ENCODE data around the gene CHST8. TPM values are rescaled to one million over a fixed set of nuclear protein-coding genes. Genes with fewer than 3 reads are reported as not detected.

CHST8 gene
- total and polyA plus RNA-seq, 7 experiments from 2014 or later = not detected

GRCh38 chr19:33622809-33623511 is 1.2 kb downstream of the CHST8 start:
- Histone ChIP-seq H3K9me3 (ENCODE audit: control insufficient read depth in 2 of 3, low read length in 3 of 3) (no peaks in the 10 kb centered on the region), H3K4me1 (ENCODE audit: control insufficient read depth in 2 of 2, insufficient read depth in 2 of 2, low read length in 2 of 2) (no peaks in the 10 kb centered on the region), H3K27ac (ENCODE audit: low read depth, low read length) (no peak overlapping the region), H3K27me3 (ENCODE audit: control insufficient read depth in 2 of 2, insufficient read depth in 2 of 2, low read length in 2 of 2) (no peaks in the 10 kb centered on the region), H3K36me3 (ENCODE audit: control insufficient read depth in 2 of 3, insufficient read depth in 3 of 3, low read length in 3 of 3) (no peaks in the 10 kb centered on the region), H3K4me3 (ENCODE audit: low read length) (no peak overlapping the region)
- Mint-ChIP-seq H3K4me3 (peak overlapping the region in 1 of 10 donors; percentile 54), H3K36me3 (no peaks in the 10 kb centered on the region), H3K27ac (no peak overlapping the region), H3K9me3 (peaks cover 0 to 3% (median 0%) of the 10 kb centered on the region in 11 donors), H3K27me3 (peaks cover 45 to 64% (median 55%) of the 10 kb centered on the region in 5 donors), H3K4me1 (peaks cover 0 to 3% (median 0%) of the 10 kb centered on the region in 7 donors)
- intact Hi-C loops (cut with micrococcal nuclease) = no loop called here
- DNase-seq (no peak), ATAC-seq (no peak)
- CTCF ChIA-PET = no interaction called here
- POLR2A ChIA-PET = no interaction called here

- Histone ChIP-seq H3K36me3 (ENCODE audit: control insufficient read depth in 2 of 3, insufficient read depth in 3 of 3, low read length in 3 of 3) (no peaks in the 10 kb centered on the region), H3K27me3 (ENCODE audit: control insufficient read depth in 2 of 2, insufficient read depth in 2 of 2, low read length in 2 of 2) (no peaks in the 10 kb centered on the region), H3K9me3 (ENCODE audit: control insufficient read depth in 2 of 3, low read length in 3 of 3) (no peaks in the 10 kb centered on the region), H3K27ac (ENCODE audit: low read depth, low read length) (no peak overlapping the region), H3K4me1 (ENCODE audit: control insufficient read depth in 2 of 2, insufficient read depth in 2 of 2, low read length in 2 of 2) (no peaks in the 10 kb centered on the region), H3K4me3 (ENCODE audit: low read length) (no peak overlapping the region)
- intact Hi-C loops (cut with micrococcal nuclease) = no loop called here
- Mint-ChIP-seq H3K4me3 (no peak overlapping the region), H3K36me3 (no peaks in the 10 kb centered on the region), H3K9me3 (peaks cover 0 to 3% (median 0%) of the 10 kb centered on the region in 11 donors), H3K27me3 (peaks cover 37 to 66% (median 52%) of the 10 kb centered on the region in 5 donors), H3K4me1 (peaks cover 0 to 3% (median 0%) of the 10 kb centered on the region in 7 donors), H3K27ac (no peak overlapping the region)
- ATAC-seq (no peak), DNase-seq (no peak)
- CTCF ChIA-PET = no interaction called here
- POLR2A ChIA-PET = no interaction called here
These were observed 2.8 kb downstream of the CHST8 start for GRCh38 chr19:33624586-33624985.

GRCh38 chr19:33627526-33627925 is 5.8 kb downstream of the CHST8 start:
- H3K27me3 Mint-ChIP-seq = peaks cover 23 to 55% (median 42%) of the 10 kb centered on the region in 5 donors
- H3K9me3 Mint-ChIP-seq = peaks cover 0 to 3% (median 0%) of the 10 kb centered on the region in 11 donors
- no peak for ATAC-seq
- peaks cover 0 to 3% (median 0%) of the 10 kb centered on the region in 7 donors for H3K4me1 Mint-ChIP-seq
- intact Hi-C loops (cut with micrococcal nuclease) = no loop called here
- H3K4me1 ChIP-seq (ENCODE audit: control insufficient read depth in 2 of 2, insufficient read depth in 2 of 2, low read length in 2 of 2) = no peaks in the 10 kb centered on the region
- no peak overlapping the region for H3K27ac ChIP-seq (ENCODE audit: low read depth, low read length)
- H3K4me3 Mint-ChIP-seq = no peak overlapping the region
- ChIA-PET CTCF (no interaction called here), POLR2A (interaction anchor here (0.6 kb wide), 1 partner anchor 12 kb away, joined by 3 read pairs; no protein-coding TSS in a partner anchor)
- H3K9me3 ChIP-seq (ENCODE audit: control insufficient read depth in 2 of 3, low read length in 3 of 3) = no peaks in the 10 kb centered on the region
- no peaks in the 10 kb centered on the region for H3K36me3 Mint-ChIP-seq
- H3K27ac Mint-ChIP-seq = no peak overlapping the region
- H3K36me3 ChIP-seq (ENCODE audit: control insufficient read depth in 2 of 3, insufficient read depth in 3 of 3, low read length in 3 of 3) = no peaks in the 10 kb centered on the region
- H3K4me3 ChIP-seq (ENCODE audit: low read length) = no peak overlapping the region
- DNase-seq = no peak
- H3K27me3 ChIP-seq (ENCODE audit: control insufficient read depth in 2 of 2, insufficient read depth in 2 of 2, low read length in 2 of 2) = no peaks in the 10 kb centered on the region

GRCh38 chr19:33627962-33628839 is 6.4 kb downstream of the CHST8 start:
- no peak overlapping the region for H3K4me3 Mint-ChIP-seq
- Histone ChIP-seq H3K9me3 (ENCODE audit: control insufficient read depth in 2 of 3, low read length in 3 of 3) (no peaks in the 10 kb centered on the region), H3K27ac (ENCODE audit: low read depth, low read length) (no peak overlapping the region), H3K4me1 (ENCODE audit: control insufficient read depth in 2 of 2, insufficient read depth in 2 of 2, low read length in 2 of 2) (no peaks in the 10 kb centered on the region), H3K36me3 (ENCODE audit: control insufficient read depth in 2 of 3, insufficient read depth in 3 of 3, low read length in 3 of 3) (no peaks in the 10 kb centered on the region), H3K27me3 (ENCODE audit: control insufficient read depth in 2 of 2, insufficient read depth in 2 of 2, low read length in 2 of 2) (no peaks in the 10 kb centered on the region), H3K4me3 (ENCODE audit: low read length) (no peak overlapping the region)
- ChIA-PET CTCF (no interaction called here), POLR2A (interaction anchor here (0.6 kb wide), 1 partner anchor 11 kb away, joined by 3 read pairs; no protein-coding TSS in a partner anchor)
- H3K36me3 Mint-ChIP-seq = no peaks in the 10 kb centered on the region
- peaks cover 0 to 4% (median 0%) of the 10 kb centered on the region in 11 donors for H3K9me3 Mint-ChIP-seq
- no peak overlapping the region for H3K27ac Mint-ChIP-seq
- peaks cover 0 to 3% (median 0%) of the 10 kb centered on the region in 7 donors for H3K4me1 Mint-ChIP-seq
- ATAC-seq = no peak
- peaks cover 18 to 55% (median 39%) of the 10 kb centered on the region in 5 donors for H3K27me3 Mint-ChIP-seq
- DNase-seq = no peak
- intact Hi-C loops (cut with micrococcal nuclease) = no loop called here

GRCh38 chr19:33628921-33629825 is 7.4 kb downstream of the CHST8 start:
- no peaks in the 10 kb centered on the region for H3K27me3 ChIP-seq (ENCODE audit: control insufficient read depth in 2 of 2, insufficient read depth in 2 of 2, low read length in 2 of 2)
- H3K4me1 ChIP-seq (ENCODE audit: control insufficient read depth in 2 of 2, insufficient read depth in 2 of 2, low read length in 2 of 2) = no peaks in the 10 kb centered on the region
- DNase-seq (no peak), ATAC-seq (no peak)
- no peak overlapping the region for H3K4me3 ChIP-seq (ENCODE audit: low read length)
- Mint-ChIP-seq H3K27ac (no peak overlapping the region), H3K36me3 (no peaks in the 10 kb centered on the region), H3K27me3 (peaks cover 8 to 46% (median 29%) of the 10 kb centered on the region in 5 donors), H3K9me3 (peaks cover 0 to 4% (median 0%) of the 10 kb centered on the region in 11 donors), H3K4me1 (no peaks in the 10 kb centered on the region), H3K4me3 (no peak overlapping the region)
- ChIA-PET CTCF (no interaction called here), POLR2A (no interaction called here)
- no peaks in the 10 kb centered on the region for H3K9me3 ChIP-seq (ENCODE audit: control insufficient read depth in 2 of 3, low read length in 3 of 3)
- H3K27ac ChIP-seq (ENCODE audit: low read depth, low read length) = no peak overlapping the region
- H3K36me3 ChIP-seq (ENCODE audit: control insufficient read depth in 2 of 3, insufficient read depth in 3 of 3, low read length in 3 of 3) = no peaks in the 10 kb centered on the region
- intact Hi-C loops (cut with micrococcal nuclease) = no loop called here

DNA sequence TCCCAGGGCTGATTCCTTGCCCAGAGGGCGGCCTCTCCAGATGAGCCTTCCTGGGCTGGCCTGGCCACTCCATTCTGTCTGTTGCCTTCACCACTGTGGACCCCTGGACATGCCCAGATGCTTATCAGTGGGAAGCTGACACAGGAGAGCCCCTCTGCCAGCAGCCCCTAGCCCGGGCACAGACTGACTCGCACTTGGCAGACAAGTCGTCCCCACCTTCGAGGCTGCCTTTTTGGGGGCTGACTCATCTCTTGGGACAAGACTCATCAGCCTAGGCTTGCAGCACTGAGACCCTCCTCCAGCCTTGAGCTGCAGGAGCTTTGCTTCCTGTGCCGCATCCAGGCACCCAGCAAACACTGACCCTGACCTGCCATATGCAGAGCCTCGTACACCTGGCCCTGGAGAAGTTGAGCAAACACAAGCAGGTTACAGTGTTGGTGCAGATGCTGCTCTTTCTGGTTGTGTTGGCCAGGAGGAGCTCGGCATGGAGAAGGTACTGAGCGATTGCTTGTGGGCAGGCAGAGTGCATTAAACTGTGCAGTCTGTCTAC is 8.1 kb downstream of the CHST8 start:
- ChIA-PET POLR2A (no interaction called here), CTCF (no interaction called here)
- no peak for ATAC-seq
- H3K27ac Mint-ChIP-seq = no peak overlapping the region
- Histone ChIP-seq H3K36me3 (ENCODE audit: control insufficient read depth in 2 of 3, insufficient read depth in 3 of 3, low read length in 3 of 3) (no peaks in the 10 kb centered on the region), H3K4me3 (ENCODE audit: low read length) (no peak overlapping the region), H3K27me3 (ENCODE audit: control insufficient read depth in 2 of 2, insufficient read depth in 2 of 2, low read length in 2 of 2) (no peaks in the 10 kb centered on the region), H3K4me1 (ENCODE audit: control insufficient read depth in 2 of 2, insufficient read depth in 2 of 2, low read length in 2 of 2) (no peaks in the 10 kb centered on the region), H3K9me3 (ENCODE audit: control insufficient read depth in 2 of 3, low read length in 3 of 3) (no peaks in the 10 kb centered on the region), H3K27ac (ENCODE audit: low read depth, low read length) (no peak overlapping the region)
- intact Hi-C loops (cut with micrococcal nuclease) = no loop called here
- no peaks in the 10 kb centered on the region for H3K36me3 Mint-ChIP-seq
- no peak overlapping the region for H3K4me3 Mint-ChIP-seq
- H3K9me3 Mint-ChIP-seq = peaks cover 0 to 4% (median 0%) of the 10 kb centered on the region in 11 donors
- DNase-seq = no peak
- peaks cover under 1 to 40% (median 22%) of the 10 kb centered on the region in 5 donors for H3K27me3 Mint-ChIP-seq
- H3K4me1 Mint-ChIP-seq = no peaks in the 10 kb centered on the region

Data from naive thymus-derived CD4-positive, alpha-beta T cell (primary cell).